ENCODE measurements around the gene SNN.
A peak's percentile ranks its signal among the peaks of the same experiment; 100 is the strongest.

The SNN gene

DNA sequence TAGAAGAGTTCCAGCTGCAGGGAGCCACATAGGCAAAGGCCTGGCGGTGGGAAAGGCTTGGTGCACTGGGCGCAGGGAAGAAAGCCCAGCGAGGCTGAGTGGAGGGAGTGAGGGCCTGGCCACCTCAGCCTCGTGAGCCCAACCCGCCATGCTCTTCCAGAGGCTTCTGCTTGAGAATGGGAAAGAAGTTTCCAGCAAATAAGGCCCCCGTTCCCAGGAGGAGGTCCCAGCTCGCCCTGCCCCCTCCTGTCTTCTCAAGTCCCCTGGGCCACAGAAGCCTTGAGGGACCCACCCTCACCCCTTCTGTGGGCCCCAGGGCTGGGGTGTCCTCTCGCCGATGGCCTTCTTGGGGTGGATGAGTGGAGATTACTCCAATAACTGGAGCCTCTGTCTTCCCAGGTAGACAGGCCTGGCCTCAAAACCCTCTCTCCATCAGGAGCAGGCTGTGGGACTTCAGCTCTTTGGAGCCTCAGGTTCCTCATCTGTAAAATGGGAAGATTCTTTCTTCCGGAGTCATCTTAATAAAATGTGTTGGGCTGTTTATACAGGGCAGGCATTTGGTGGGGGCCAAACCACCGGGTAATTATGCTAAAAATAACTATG lies 933 bp upstream of the SNN start:
- no peak for DNase-seq (ENCODE audit: low read depth in 3 of 3)

DNA sequence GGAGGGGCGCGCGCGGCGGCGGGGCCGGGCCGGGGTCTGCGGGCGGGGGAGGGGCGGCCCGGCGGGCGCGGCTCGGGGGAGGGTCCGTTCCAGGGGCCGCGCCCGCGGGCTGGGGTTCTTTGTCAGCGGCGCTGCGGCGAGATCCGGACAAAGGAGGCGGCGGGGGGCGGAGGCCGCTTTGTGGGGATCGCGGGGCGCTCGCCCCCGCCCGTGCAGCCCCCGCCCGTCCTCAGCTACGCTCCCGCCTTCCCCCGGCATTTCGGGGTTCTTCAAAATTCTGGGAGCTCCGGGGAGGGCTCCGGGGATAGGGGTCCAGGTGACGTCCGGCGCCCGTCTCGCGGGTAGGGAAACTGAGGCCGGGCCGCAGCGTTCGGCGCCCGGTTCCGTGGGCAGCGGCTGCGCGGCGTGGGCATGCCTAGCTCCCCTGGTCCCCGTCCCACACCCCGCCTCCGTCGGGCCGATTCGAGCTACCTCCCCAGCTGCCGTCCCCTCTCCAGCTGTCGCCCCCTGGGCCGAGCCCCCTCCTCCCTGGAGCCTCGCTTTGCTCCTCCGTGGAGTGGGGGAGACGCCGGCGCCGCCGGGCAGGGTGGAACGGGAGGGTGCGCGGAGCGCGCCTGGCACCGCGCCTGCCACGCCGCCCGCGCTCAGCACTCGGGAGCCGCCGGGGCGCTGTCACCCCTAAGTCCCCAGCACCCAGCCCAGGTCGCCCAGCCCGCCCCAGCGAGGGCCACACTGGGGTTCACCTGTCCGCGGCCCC lies 546 bp downstream of the SNN start:
- peak in 1 of 3 experiments; percentile 19 for DNase-seq (ENCODE audit: low read depth in 3 of 3)

DNA sequence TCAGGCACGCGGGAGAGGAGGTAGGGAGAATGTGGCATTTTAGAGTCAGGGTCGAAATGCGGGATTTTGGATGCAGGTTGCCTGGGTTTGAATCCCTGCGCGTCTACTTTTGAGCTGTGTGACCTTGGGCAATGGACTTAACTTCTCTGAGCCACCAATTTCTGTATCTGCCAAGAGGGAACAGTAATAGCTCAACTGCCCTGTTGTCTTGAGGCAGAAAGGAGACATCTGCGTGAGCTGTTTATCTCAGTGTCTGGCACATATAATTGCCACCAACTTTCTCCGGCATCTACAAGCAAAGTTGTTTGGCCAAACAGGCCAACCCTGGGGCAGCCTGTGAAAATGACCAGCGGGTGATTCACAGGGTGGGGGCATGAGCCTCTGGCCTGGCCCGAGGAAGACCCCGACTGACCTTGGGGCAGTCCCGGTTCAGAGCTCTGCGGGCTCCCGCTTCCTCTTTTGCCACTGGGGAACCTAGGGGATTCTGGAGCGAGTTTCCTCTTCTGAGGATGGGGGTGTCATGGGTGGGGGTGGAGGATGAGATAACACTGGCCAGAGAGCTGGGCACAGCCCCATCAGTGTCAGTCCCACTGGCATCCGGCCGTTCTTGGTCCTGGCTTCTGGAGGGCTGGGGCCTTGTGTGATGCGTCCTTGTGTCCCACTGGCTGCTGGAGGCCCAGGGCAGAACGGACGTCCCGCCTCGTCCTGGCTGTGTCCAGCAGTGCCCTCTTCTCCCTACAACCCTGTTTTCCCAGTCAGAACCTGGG lies 1.3 kb downstream of the SNN start:
- DNase-seq (ENCODE audit: low read depth in 3 of 3), result no peak

DNA sequence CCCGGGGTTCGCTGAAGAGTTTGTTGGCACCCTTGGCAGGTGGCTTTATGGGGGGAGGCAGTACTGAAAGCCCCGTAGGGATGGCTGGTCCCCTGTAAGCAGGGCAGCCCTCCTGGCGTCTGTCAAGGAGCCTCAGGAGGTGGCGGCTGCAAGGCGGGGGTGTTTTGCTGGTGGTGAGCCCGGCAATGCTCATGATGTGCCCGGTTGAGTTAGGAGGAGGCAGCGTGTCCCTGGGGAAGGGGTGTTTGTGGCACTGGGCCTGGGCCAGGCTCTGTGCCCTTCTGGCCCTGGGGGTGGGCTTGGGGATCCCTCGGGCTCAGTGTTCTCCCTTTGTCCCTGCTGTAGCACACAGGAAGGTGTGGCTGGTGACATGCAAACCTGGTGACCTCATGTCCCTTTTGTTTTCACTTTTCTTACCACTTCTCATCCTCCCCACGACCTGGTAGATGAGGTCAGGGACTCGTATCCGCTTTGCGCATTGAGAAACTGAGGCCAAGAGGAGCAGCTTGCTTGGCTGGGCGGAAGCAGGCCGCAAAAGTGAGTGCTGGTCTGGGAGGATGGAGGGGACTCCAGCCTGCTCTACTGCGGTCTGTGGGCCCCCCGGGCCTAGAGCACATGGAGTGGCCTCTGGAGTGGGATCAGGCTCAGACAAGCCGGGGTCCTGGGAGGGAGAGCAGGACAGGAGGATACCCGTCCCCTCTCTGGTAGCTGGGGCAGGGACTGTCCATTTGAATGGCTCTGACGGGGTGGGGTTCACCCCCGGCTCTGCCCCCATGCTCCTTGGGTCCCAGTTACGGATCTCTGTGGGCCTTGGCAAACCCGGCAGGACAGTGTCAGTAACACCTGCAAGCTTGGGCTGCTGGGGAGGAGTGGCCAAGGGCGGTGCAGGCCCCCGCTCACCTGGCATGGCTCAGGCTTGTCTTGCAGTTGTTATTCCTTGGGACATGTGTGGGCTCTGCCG lies 2.2 kb downstream of the SNN start:
- DNase-seq (ENCODE audit: low read depth in 3 of 3), result no peak

DNA sequence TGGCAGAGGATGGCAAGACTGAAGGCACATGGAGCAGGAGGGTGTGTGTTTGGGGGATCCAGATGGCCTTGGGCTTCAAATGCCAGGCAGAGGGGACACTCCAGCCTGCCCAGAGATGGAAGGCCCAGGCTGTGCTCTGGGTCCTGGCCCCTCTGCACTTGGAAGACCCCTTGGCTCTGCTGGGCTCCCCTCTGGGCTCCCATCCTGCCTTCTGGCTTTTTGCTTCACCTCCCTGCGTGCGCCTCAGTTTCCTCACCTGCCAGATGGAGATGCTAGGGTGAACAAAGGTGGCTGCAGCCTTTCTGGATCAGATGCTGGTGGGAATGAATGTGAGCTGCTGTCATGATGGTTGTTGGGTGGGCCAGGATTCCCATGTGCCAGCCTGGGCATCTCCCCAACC lies 3.0 kb downstream of the SNN start:
- no peak for DNase-seq (ENCODE audit: low read depth in 3 of 3)

DNA sequence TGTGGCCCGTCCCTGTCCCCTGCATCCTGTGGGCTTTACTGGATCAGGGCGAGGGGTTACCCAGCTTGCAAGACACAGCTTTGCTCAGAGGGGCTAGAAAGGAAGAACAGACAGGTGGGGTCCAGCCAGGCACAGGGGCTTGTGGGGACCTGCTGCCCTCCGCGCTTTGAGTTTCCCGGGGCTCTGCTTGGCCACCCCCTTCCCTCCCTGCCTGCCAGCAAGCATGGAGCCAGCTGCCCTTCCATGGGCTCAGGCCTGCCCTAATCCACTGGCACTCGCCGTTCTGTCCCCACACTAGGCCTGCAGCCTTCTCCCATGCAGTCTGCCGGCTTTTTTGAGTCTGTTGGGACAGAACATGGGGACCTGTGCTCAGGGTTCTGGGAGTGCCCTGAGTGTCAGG lies 3.4 kb downstream of the SNN start:
- DNase-seq (ENCODE audit: low read depth in 3 of 3), result no peak

DNA sequence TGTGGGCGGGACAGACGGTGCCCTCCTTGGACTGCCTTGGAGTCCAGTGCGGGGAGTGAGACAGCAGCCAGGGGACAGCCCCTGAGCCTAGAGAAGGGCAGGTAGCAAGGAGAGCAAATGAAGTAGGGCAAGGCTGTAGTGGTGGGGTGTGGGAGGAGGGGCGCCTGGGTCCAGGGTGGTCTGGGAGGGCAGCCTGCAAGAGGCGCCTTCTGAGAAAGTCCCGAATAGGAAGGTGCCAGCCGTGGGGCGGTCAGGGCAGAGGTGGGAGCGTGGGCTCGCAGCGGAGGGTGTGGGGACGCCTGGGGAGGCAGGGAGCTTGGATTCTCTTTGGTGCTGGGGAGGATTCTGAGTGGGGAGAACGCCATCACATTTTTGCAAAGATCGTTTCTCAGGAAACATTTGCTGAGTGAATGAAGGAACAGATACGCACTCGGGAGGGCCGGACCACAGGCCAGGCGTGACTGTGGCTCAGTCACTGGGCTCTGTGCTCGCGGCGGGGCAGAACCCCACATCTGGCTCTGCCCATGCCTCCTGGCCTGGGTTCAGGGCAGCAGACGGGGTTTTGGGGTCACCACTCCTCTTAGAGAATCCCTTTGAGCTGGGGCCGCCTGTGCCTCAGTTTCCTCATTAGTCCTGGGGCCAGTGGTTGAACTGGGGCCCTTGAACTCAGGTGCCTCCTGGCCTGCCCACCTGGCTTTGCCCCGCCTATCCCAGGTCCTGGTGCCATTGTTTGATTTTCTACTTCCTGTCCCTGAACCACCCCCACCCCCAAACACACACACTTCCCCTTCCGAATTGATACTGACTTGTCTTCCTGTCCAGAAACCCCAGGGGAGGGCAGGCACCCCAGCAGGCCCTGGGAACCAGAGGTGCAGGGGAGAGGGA lies 4.2 kb downstream of the SNN start:
- no peak for DNase-seq (ENCODE audit: low read depth in 3 of 3)

DNA sequence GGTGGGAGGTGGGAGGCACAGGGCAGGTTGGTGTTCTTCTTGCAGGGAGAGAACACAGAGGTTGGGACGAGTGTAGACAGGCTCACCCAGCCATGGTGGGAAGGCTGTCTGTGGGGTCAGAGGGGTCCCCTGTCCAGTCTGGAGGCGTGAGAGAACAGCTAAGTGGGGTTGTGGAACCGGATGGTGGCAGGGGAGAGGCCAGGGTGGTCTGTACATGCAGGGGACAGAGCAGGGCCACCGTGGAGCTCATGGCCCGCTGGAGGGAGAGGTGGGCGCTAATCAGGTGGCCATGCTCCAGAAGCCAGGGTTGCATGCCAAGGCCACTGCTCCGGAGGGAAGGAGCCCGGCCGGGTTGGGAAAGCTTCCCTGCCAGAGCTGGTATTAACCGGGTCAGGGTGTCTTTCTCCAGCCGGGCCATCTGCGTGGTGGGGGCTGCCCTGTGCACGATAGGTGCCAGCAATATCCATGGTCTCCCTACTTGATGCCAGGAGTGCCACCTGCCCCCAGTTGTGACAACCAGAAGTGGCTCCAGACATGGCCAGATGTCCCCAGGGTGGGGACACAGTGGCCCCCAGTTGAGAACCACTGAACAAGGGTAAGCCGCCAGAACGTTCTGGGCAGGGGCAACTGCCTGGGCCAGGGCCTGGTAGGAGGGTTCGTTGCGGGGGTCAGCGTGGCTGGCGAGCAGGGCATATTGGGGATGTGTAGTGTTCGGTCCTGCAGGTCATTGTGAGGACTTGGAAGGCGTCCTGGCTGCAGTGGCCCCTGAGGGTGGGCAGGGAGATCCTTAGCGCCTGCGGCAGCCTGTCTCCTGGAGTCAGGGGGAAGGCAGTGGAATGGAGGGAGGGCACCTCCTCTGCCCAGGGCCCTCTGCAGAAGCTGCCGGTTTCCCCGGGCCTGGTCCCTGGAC lies 5.1 kb downstream of the SNN start:
- DNase-seq (ENCODE audit: low read depth in 3 of 3), result no peak

DNA sequence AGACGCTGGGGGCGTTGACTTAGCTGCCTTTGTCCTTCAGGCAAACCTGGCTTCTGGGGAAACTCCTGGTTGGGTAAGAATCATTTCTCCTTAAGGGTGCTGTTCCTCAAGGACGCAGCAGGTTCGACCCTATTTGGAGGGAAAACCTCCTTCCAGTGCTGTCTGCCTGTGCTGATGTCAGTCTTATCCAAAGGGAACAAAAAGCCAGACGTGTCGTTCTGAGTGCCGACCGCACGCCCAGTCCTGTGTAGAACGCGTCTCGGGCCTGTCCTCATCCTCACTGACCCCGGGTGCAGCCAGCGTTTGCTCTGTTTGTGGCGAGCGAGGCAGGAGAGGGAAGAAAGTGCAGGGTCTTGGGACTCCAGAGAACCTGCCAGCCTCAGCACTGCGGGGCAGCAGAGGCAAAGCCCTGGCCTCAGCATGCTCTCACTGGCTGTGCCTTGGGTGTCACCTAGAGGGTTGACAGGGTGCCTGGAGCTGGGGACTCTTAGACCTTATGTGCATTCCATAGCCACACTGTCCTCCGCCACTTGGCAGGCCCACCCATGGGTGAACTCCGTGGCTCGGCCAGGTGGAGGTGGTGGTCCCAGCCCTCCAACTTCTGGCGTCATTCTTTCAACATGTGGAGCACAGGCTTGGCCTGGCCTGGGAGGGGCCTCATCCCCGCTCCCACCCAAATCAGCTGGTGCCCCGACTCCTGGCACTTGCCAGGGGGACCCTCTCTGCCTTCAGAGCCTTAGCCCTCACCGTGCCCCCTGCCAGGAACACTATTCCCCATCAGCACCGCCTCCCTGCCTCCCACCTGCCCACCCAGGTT lies 6.0 kb downstream of the SNN start:
- no peak for DNase-seq (ENCODE audit: low read depth in 3 of 3)

DNA sequence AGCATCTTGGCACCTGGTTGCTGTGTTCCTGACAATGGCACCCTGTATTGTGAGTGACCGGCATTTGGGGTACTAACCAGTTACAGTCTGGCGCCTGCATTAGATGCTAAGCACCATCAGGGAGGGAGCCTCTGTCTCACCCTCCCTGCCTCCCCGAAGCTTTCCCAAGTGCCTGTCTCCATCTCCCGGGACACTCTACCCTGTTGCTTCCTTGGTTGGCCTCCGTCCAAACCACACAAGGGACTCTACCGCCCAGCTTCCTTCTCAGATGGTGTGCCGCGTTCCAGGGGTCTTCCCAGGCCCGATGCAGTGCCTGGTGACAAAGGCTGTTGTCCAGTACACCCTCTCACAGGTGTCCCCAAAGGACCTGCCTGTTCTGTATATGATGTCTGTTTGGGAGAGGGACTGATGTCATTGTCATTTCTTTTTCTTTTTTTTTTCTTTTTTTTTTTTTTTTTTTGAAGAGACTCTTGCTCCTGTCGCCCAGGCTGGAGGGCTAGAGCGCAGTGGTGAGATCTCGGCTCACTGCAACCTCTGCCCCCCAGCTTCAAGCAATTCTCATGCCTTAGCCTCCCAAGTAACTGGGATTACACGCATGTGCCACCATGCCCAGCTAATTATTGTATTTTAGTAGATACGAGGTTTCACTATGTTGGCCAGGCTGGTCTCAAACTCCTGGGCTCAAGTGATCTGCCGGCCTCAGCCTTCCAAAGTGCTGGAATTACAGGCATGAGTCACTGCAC lies 6.7 kb downstream of the SNN start:
- DNase-seq (ENCODE audit: low read depth in 3 of 3), result no peak

DNA sequence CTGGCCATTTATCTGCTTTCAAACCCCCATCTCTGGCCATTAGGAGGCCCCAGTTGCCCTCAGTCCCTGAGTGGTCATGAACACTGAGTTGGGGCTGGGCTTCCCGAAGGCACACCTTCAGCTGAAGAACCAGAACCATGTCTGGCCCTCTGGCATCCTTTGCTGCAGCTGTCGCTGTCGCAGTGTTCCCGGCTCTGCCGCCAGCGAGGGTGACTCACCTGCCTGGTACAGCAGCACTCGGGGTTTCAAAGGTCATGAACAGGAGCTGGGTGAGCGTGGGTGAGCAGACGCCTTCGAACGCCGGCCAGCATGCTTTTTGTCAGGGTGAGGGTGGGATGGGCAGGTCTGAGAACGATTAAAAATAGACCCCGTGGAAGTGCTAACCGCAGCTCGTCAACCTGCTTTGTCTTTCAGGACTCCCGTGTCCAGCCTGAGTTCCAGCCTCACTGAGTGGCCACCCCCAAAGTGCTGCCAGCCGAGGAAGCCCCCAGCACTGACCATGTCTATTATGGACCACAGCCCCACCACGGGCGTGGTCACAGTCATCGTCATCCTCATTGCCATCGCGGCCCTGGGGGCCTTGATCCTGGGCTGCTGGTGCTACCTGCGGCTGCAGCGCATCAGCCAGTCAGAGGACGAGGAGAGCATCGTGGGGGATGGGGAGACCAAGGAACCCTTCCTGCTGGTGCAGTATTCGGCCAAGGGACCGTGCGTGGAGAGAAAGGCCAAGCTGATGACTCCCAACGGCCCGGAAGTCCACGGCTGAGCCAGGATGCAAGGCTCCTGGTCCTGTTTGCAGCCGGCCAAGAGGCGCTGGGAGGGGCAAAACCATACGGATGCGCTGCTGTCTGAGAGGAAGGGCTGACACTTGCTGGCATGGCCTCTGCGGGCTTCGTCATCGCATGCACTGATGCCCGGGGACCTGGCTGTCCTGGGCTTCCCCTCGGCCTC lies 7.6 kb downstream of the SNN start:
- DNase-seq (ENCODE audit: low read depth in 3 of 3), result peak in 1 of 3 experiments; percentile 33

DNA sequence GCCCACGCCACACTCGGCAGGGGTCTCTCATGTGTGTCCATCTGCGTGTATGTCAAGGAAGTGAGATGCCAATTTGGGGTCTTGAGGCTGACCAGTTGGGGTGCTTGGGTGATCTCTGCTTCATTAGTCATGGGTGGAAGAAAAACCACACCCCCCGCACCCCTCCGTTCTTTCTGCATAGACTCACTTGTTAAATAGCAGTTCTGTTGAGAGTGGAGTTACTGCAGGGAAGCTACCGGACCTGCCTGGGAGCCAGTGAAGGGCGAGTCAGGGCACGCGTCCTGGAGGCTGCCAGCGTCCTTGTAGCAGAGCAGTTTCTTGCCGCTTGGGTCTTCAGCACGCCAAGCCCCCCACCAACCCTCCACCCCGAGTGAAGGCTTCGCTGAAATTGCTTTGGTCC lies 8.5 kb downstream of the SNN start:
- DNase-seq (ENCODE audit: low read depth in 3 of 3), result no peak

DNA sequence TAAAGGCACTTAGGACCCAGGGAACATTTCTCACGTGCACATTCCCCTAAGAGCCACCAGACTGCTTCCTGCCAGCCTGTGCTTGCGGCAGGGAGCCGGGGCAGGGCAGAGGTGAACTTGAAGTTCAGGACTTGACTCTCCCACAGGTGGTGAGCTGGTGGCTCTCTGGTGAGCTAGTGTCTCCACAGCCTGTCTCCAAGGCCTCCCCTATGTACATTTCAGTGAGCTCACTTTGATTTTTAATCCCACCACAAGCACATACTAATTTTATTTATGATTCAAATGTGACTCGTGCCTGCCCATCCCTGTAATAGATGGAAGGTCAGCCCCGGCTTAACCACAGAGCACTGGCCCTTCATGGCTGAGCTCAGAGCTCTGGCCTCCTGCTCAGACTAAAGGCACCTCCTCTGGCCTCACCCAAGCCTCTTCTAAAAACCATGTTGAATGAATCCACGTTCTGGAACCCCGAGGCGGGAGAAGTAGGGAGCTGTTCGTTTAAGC lies 9.2 kb downstream of the SNN start:
- DNase-seq (ENCODE audit: low read depth in 3 of 3), result no peak

DNA sequence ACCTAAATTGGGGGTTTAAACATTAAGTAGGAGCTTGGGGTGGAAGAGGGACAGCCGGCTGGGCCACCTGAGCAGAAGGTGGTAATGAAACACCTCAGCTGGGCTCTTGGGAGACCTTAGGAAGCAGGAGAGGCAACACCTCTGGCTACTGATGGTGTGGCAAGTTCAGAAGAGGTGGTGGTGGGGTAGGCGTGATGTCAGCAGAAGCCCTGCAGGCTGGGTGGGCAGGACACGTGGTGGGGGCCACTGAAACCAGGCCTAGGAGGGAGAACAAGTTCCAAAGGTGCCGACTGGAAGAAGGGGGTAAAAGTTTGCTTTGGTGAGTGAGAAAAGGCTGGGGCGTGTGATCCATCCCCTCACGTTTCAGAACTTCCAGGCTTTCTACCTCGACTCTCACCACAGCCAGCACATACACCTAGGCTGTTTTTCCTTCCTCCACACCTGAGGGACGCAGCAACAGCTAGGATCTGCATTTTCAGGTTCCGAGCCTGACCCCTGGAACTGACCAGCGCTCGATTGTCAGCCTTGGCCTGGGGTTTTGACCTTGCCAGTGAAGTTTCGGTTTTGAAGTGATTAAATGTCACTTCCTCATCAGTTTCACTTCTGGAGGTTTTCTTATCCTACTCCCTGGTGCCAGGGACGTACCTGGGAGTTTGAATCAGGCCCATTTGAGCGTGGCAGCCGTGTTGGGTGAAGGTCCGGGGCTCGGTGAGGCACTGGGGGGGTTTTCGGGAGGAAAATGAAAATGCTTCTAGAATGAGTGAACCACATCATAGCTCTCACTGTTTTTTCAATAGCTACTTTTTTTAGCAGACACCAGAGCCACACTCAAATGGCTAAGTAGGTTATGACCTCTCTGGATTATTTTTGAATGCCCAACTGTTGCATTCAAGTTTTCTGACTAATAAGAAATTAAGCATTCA lies 10.0 kb downstream of the SNN start:
- no peak for DNase-seq (ENCODE audit: low read depth in 3 of 3)

DNA sequence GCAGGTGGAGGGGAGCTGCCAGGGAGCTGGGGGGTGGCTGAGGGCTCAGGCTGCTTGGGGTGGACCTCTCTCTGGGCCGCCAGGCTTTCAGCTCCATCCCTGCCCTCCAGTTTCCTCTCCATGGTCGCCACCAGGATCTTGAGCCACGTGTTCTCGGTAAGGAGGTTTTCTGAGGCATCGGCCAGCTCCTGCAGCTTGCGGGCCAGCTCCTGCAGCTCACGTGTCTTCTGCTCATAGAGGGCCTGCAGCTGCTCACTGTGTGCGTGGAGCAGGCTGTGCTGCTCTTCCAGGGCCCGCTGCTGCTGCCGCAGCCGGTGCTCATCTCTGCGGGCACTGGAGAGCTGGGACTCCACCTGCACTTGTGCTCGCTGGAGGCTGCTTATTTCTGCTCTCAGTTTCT lies 11.0 kb downstream of the SNN start:
- no peak for DNase-seq (ENCODE audit: low read depth in 3 of 3)
